Testis (tissue), 3 donors: ENCODE data around the gene YIPF3. TPM values are rescaled to one million over a fixed set of nuclear protein-coding genes. Genes with fewer than 3 reads are reported as not detected.

ENCODE experiments used
- DNase-seq: peaks from one replicate; pipeline ENCODE4 v3.0.0-alpha.2; 2019
- H3K27ac ChIP-seq, 2 donors: fragments of 200-600 bp; sonication (generic); one replicate each; pipeline ENCODE4 v1.5.1; 2019
- H3K27me3 ChIP-seq: fragments of 200-600 bp; sonication (generic); one replicate; pipeline ENCODE4 v1.5.1; 2019
- H3K36me3 ChIP-seq: fragments of 200-600 bp; sonication (generic); one replicate; pipeline ENCODE4 v1.5.1; 2017; ENCODE audit warnings: low read depth; ENCODE audit errors: missing control alignments
- H3K4me1 ChIP-seq: fragments of 200-600 bp; sonication (generic); one replicate; pipeline ENCODE4 v1.5.1; 2019
- H3K4me3 ChIP-seq, 2 donors: fragments of 200-600 bp; sonication (generic); one replicate each; pipeline ENCODE4 v1.5.1; 2017 to 2019
- H3K9me3 ChIP-seq: fragments of 200-600 bp; sonication (generic); one replicate; pipeline ENCODE4 v1.5.1; 2017
- CTCF ChIP-seq, 3 experiments: fragments of 450-650 bp in 2 of 3; fragments of 200-600 bp in 1 of 3; sonication (generic) in 1 of 3; IDR thresholded peaks; one replicate each; pipeline ENCODE4 v1.5.1; 2016 to 2019; ENCODE audit warnings: antibody characterized with exemption in 3 of 3, mild to moderate bottlenecking in 2 of 3, moderate library complexity in 1 of 3
- POLR2A ChIP-seq: fragments of 450-650 bp; IDR thresholded peaks from one replicate; pipeline ENCODE4 v1.6.1; 2017; ENCODE audit warnings: antibody characterized with exemption, mild to moderate bottlenecking, moderate library complexity
- WGBS, 2 donors: methylation state at CpG; one replicate each; pipeline ENCODE4 v1.1.5; 2018; 5-methylcytosine and 5-hydroxymethylcytosine counted together
- intact Hi-C: fragments of 100-400 bp; cut with DNase I; formaldehyde crosslinking; loops from one replicate; pipeline ENCODE4 v1.15.1; 2023; ENCODE audit warnings: low total_unique reads
- polyA plus RNA-seq: library from polyadenylated mRNA; stranded (reverse); fragments of 350-450 nt; fragmentation: Illumina TruSeq; extraction: RNeasy Lipid Tissue Mini Kit (QIAGEN cat#74804); gene quantifications from one replicate; pipeline ENCODE4 v1.2.3, GENCODE V29; 2014; ENCODE audit warnings: low read depth, low replicate concordance; ENCODE audit not compliant: insufficient read depth
- total RNA-seq, 2 donors: library from RNA; depleted of rRNA; stranded (reverse); fragments of >200 nt; gene quantifications; one replicate each; pipeline ENCODE4 v1.2.3, GENCODE V29; 2016

The YIPF3 gene
- total and polyA plus RNA-seq, 3 donors from 2014 or later: 130 to 138 (median 131) TPM

DNA sequence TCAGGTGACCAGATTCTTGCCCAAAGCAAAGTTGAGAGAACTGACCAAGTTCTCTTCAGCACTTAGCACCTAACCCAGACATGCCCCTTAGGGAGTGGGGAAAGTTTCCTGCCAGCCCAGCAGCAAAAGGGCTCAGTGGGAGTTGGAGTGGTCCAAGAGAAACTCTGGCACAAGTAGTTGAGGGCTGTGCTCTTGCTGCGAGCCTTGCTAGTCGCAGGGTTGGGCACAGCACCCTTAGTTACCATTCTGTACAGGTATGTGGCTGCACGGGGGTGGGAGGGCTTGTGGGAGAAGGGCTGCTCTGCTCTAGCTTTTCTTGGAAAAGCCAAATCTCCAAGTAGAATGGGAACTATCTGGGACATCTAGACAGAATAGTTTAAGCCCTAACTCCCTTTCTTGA lies 6.6 kb upstream of the YIPF3 start:
- Histone ChIP-seq H3K27me3 (no peaks in the 10 kb centered on the region), H3K36me3 (peaks cover 5% of the 10 kb centered on the region), H3K4me1 (peaks cover 3% of the 10 kb centered on the region), H3K9me3 (no peaks in the 10 kb centered on the region), H3K27ac (no peak overlapping the region), H3K4me3 (no peak overlapping the region)
- no peak for TF ChIP-seq CTCF (IDR thresholded peaks at IDR 0.05)
- TF ChIP-seq POLR2A: no peak
- no peak for DNase-seq
- intact Hi-C loops: no loop called here
- 80 to 86% methylated on average over 3 of the region's 3 CpGs for WGBS, 2 donors

GRCh38 chr6:43522547-43523261 lies 6.0 kb upstream of the YIPF3 start:
- TF ChIP-seq CTCF (IDR thresholded peaks at IDR 0.05) (no peak), POLR2A (no peak)
- no peak for DNase-seq
- H3K27me3 ChIP-seq: no peaks in the 10 kb centered on the region
- WGBS, 2 donors: 77 to 83% methylated on average over 8 of the region's 8 CpGs
- no peak overlapping the region for H3K4me3 ChIP-seq
- intact Hi-C loops: no loop called here
- no peak overlapping the region for H3K27ac ChIP-seq
- H3K36me3 ChIP-seq: peaks cover 5% of the 10 kb centered on the region
- peaks cover 8% of the 10 kb centered on the region for H3K4me1 ChIP-seq
- H3K9me3 ChIP-seq: no peaks in the 10 kb centered on the region

- intact Hi-C loops: no loop called here
- Histone ChIP-seq H3K4me1 (peaks cover 10% of the 10 kb centered on the region), H3K36me3 (peaks cover 5% of the 10 kb centered on the region), H3K4me3 (no peak overlapping the region), H3K9me3 (no peaks in the 10 kb centered on the region), H3K27ac (no peak overlapping the region), H3K27me3 (no peaks in the 10 kb centered on the region)
- WGBS, 2 donors: 69 to 81% methylated on average over 2 of the region's 2 CpGs
- TF ChIP-seq CTCF (IDR thresholded peaks at IDR 0.05): no peak
- TF ChIP-seq POLR2A: no peak
- no peak for DNase-seq
Observed at GRCh38 chr6:43521836-43522235, 5.1 kb upstream of the YIPF3 start.

GRCh38 chr6:43520097-43520496 lies 3.4 kb upstream of the YIPF3 start:
- Histone ChIP-seq H3K27ac (no peak overlapping the region), H3K9me3 (no peaks in the 10 kb centered on the region), H3K4me1 (peaks cover 21% of the 10 kb centered on the region), H3K4me3 (no peak overlapping the region), H3K27me3 (no peaks in the 10 kb centered on the region), H3K36me3 (peaks cover 5% of the 10 kb centered on the region)
- DNase-seq: no peak
- no peak for TF ChIP-seq POLR2A
- no peak for TF ChIP-seq CTCF (IDR thresholded peaks at IDR 0.05)
- intact Hi-C loops: no loop called here
- 78 to 88% methylated on average over 6 to 8 of the region's 8 CpGs for WGBS, 2 donors
